GM19395 (cell line): ENCODE data around the gene ZNF155.

Source experiments
- ATAC-seq: cut with Tn5 transposase; IDR thresholded peaks from one replicate; pipeline ENCODE4 v1.9.1; 2021; ENCODE audit warnings: mild to moderate bottlenecking, moderate library complexity; ENCODE audit not compliant: unreplicated experiment

ZNF155 gene

DNA sequence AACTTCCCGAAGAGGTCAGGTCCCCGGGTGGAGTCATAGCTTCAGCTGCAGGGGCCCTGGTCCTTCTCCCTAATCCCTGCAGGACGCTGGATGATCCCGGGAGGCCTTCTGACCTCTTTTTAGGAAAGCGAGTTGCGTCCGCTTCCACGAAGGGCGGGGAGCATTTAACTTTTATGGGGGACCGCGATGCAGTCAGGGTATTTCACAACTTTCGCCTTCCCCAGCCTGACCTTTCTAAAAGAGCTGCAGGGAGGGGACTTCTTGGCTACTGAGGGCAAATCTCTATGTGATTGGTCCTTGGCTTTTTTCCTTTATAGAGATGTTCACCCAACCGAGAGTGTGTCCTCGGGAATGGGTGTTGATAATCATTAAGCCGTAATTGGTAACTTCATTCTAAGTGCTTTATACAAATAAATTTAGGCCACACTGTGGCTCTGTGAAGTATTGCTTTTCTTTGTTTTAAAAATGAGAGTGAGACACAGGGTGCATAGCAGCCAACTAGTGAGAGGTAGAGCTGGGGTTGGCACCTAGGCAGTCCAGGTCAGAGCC, 19.5 kb downstream of the ZNF155 start:
- peak; percentile 31 for ATAC-seq

DNA sequence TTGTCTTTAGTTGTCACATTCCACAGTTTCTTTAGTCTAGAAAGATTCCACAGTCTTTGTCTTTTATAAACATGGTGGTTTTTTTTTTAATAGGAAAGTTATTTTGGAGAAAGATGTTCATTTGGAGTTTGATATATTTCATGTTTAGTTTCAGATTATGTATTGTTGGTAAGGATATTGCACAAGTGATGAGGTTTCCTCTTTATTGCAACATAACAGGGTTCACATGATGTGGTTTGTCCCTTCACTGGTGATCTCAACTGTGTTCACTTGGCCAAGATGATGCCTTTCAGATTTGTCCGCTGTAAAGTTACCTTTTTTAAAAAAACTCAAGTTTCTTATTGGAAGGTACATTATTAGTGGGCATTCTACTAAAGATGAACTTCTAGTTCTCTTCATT, 22.0 kb downstream of the ZNF155 start:
- no peak for ATAC-seq

DNA sequence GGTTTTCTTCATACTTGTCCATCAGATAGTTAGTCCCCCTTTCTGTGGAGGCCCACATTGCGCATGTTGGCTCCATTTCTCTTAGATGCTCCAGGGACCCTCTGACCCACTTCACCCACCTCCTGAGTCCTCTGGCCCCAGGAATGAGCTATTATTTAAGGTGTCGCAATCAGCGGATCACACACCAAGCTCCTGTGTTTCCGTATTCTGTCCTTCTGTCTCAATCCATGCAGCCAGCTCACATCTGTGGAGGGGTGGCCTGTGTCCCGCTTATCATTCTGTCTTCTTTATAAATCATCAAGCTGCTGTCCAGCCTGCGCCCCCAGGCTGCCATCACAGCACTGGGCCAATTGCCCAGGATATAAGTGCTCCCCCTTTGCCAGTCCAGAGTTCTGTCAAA, 23.5 kb downstream of the ZNF155 start:
- ATAC-seq = no peak

DNA sequence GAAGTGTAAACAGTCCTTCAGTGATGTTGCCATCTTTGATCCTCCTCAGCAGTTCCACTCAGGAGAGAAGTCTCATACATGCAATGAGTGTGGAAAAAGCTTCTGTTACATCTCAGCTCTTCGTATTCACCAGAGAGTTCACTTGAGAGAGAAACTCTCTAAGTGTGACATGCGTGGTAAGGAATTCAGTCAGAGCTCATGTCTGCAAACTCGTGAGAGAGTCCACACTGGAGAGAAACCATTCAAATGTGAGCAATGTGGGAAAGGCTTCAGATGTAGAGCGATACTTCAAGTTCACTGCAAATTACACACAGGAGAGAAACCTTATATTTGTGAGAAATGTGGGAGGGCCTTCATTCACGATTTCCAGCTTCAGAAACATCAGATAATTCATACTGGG, 26.5 kb downstream of the ZNF155 start:
- no peak for ATAC-seq

DNA sequence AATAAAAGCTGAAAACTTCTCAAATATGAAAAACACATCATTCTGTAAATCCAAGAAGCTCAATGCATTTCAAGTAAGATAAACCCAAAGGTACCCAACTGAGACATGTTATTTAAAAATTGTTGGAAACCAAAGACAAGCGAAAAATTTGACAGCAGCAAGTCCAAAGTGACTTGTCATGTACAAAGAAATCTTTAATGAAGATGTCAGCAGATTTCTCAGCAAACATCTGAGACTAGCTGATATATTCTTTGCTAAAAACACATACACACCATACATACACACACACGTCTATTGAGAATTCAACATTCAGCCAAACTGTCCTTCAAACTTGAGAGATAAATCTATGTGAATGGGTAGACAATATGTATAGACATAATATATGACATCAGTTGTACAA, 35.5 kb downstream of the ZNF155 start:
- ATAC-seq = no peak

DNA sequence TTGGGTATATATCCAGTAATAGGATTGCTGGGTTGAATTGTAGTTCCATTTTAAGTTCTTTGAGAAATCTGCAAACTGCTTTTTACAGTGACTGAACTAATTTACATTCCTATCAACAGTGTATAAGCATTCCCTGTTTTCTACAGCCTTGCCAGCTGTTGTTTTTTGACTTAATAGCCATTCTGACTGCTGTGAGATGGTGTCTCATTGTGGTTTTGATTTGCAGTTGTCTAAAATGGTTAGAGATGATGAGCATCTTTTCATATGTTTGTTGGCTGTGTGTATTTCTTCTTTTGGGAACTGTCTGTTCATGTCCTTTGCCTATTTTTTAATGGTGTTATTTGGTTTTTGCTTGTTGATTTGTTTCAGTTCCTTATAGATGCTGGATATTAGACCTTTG, 37.2 kb downstream of the ZNF155 start:
- ATAC-seq = no peak

DNA sequence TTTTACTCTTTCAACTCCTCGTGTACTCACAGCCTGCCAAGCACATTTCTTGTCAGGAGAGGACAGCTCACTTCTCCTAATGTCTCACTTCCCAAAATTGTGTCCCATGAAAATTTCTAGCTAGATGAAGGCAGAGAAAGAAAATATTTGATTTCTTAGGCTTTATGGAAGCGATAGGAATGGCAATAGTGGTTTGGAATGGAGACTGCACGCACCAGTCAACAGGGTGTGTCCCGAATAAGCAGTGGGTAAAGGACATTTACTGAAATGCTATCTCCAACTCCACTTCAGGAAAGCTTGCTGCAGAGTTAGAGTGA, 40.9 kb downstream of the ZNF155 start:
- no peak for ATAC-seq

DNA sequence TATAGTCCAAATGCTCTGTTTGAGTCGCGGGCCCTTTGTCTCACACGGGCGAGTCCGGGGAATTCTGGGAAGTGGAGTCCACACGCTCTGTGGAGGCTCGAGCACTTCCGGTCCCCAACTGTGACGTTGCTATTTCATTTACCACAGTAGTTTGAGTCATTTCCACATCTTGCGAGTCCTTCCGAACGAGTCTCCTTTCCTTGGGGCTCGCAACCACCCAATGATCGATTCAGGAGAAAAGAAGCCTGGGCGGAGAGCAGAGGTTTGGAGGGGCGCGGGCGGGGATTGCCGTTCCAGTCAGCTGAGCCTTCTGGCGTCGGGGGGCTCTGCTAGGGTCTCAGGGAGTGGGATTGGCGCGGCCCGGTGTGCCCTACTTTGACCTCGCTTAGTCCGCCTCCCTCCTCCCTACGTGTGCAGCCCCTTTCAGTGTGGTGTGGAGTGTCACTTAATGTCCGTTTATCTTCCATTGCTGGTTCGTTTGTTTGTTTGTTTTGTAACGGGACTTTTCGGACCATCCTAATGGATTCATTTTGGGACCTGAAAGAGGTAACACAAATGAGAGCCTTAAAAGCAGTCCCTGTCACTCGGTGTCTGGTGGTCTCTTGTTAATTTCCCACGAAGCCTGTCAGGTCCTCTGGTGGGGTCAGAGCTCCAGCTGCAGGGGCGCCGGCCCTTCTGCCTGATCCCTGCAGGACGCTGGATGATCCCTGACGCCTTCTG, 41.4 kb downstream of the ZNF155 start, which contains the start of gene ZNF222:
Gene ZNF222 (plus strand): TSS at position 163 of the 720 bp plus-strand sequence. CDS start 58 bp downstream, at position 221.
- peak; percentile 96 for ATAC-seq

DNA sequence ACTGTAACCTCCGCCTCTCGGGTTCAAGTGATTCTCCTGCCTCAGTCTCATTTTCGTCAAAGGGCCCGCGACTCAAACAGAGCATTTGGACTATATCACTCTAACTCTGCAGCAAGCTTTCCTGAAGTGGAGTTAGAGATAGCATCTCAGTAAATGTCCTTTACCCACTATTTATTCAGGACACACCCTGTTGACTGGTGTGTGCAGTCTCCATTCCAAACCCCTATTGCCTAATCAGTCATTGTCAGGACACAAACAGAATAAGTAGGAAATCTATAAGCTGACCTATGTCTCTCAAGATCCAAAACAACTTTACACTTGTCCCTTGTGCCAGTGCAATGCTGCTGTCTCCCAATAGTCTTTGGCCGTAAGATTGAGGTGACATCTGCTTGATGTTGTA, 42.6 kb downstream of the ZNF155 start:
- no peak for ATAC-seq

DNA sequence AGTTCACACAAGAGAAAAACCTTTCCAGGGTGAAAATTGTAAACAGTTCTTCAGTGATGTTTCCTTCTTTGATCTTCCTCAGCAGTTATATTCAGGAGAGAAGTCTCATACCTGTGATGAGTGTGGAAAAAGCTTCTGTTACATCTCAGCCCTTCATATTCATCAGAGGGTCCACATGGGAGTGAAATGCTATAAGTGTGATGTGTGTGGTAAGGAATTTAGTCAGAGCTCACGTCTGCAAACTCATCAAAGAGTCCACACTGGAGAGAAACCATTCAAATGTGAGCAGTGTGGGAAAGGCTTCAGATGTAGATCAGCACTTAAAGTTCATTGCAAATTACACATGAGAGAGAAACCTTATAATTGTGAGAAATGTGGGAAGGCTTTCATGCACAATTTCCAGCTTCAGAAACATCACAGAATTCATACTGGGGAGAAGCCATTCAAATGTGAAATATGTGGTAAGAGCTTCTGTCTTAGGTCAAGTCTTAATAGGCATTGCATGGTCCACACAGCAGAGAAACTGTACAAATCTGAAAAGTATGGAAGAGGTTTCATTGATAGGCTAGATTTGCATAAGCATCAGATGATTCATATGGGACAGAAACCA, 48.1 kb downstream of the ZNF155 start:
- no peak for ATAC-seq

DNA sequence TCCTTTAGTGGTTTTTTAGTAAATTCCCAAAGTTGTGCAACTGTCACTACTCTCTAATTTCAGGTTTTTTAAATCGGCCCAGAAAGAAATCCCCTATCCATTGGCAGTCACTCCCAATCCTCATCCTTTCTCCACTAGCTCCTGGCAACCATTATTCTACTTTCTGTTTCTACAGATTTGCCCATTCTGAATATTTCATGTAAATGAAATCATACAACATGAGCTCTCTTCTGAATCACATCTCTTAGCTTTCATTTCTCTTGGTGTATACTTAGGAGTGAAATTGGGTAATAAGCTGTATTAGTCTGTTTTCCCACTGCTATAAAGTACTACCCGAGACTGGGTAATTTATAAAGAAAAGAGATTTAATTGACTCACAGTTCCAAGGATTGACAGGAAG, 58.2 kb downstream of the ZNF155 start:
- ATAC-seq = no peak
